Right renal cortex interstitium (tissue), 3 donors: ENCODE data around the gene TUBGCP4. TPM values are rescaled to one million over a fixed set of nuclear protein-coding genes. Genes with fewer than 3 reads are reported as not detected.

Experiments used
- DNase-seq, 3 donors: peaks; one replicate each; pipeline ENCODE4 v3.0.0-alpha.2; 2013; ENCODE audit warnings: low read depth in 3 of 3, low spot score in 2 of 3
- polyA plus RNA-seq, 3 donors: library from polyadenylated mRNA; unstranded; fragments of 120-200 nt; gene quantifications; one replicate each; pipeline ENCODE4 v1.2.1, GENCODE V29; 2013; ENCODE audit not compliant: insufficient read length in 3 of 3

Gene TUBGCP4
- polyA plus RNA-seq, 3 donors, result 22.6 to 24.3 (median 24.3) TPM

- DNase-seq, result no peak
Measured at GRCh38 chr15:43403616-43404015, 32.7 kb downstream of the TUBGCP4 start.

GRCh38 chr15:43404130-43404529 is 33.2 kb downstream of the TUBGCP4 start:
- no peak for DNase-seq

GRCh38 chr15:43406189-43406588 is 35.3 kb downstream of the TUBGCP4 start:
- DNase-seq, result no peak

- DNase-seq, result no peak
Measured at GRCh38 chr15:43406808-43407207, 35.9 kb downstream of the TUBGCP4 start.

GRCh38 chr15:43408789-43409188 is 37.9 kb downstream of the TUBGCP4 start:
- no peak for DNase-seq

- DNase-seq, result no peak
Measured at GRCh38 chr15:43410572-43411214, 39.8 kb downstream of the TUBGCP4 start.

- DNase-seq, result no peak
Measured at GRCh38 chr15:43412096-43412495, 41.2 kb downstream of the TUBGCP4 start.

- DNase-seq, result no peak
Measured at GRCh38 chr15:43414196-43414595, 43.3 kb downstream of the TUBGCP4 start.

- no peak for DNase-seq
Measured at GRCh38 chr15:43420435-43420834, 49.5 kb downstream of the TUBGCP4 start.

GRCh38 chr15:43420876-43421275 is 50.0 kb downstream of the TUBGCP4 start:
- DNase-seq, result no peak

- no peak for DNase-seq
Measured at GRCh38 chr15:43423793-43424192, 52.9 kb downstream of the TUBGCP4 start.

- no peak for DNase-seq
Measured at GRCh38 chr15:43429687-43430086, 58.8 kb downstream of the TUBGCP4 start.

- no peak for DNase-seq
Measured at GRCh38 chr15:43433165-43433564, 62.3 kb downstream of the TUBGCP4 start.

GRCh38 chr15:43433661-43434303 is 62.9 kb downstream of the TUBGCP4 start:
- DNase-seq, result no peak

GRCh38 chr15:43434446-43434845 is 63.5 kb downstream of the TUBGCP4 start:
- no peak for DNase-seq

GRCh38 chr15:43436395-43436794 is 65.5 kb downstream of the TUBGCP4 start:
- DNase-seq, result no peak

- DNase-seq, result no peak
Measured at GRCh38 chr15:43439268-43439667, 68.4 kb downstream of the TUBGCP4 start.

- no peak for DNase-seq
Measured at GRCh38 chr15:43440721-43441281, 69.9 kb downstream of the TUBGCP4 start.

GRCh38 chr15:43441316-43441715 is 70.4 kb downstream of the TUBGCP4 start:
- no peak for DNase-seq

- DNase-seq, result no peak
Measured at GRCh38 chr15:43446344-43446743, 75.4 kb downstream of the TUBGCP4 start.

GRCh38 chr15:43449981-43450380 is 79.1 kb downstream of the TUBGCP4 start:
- DNase-seq, result no peak
